Hematopoietic multipotent progenitor cell treated with erythropoietin and hydrocortisone succinate and interleukin-3 and kit ligand, for 17 days (in vitro differentiated cells): Measurements from ENCODE around the gene MRPL48.
"Not testable (repeated sequence)": the region's sequence is repeated elsewhere in the genome, so short reads cannot be mapped to it uniquely, and the experiment has no call there.

Experiments
- DNase-seq: peaks from one replicate; pipeline ENCODE4 v3.0.0-alpha.2; 2015; ENCODE audit warnings: low spot score

MRPL48 gene

GRCh38 chr11:73787643-73788558, at the start of gene MRPL48:
Gene MRPL48 (plus strand): TSS chr11:73787874. CDS start chr11:73787972, 98 bp downstream.
- DNase-seq = peak; percentile 85

DNA sequence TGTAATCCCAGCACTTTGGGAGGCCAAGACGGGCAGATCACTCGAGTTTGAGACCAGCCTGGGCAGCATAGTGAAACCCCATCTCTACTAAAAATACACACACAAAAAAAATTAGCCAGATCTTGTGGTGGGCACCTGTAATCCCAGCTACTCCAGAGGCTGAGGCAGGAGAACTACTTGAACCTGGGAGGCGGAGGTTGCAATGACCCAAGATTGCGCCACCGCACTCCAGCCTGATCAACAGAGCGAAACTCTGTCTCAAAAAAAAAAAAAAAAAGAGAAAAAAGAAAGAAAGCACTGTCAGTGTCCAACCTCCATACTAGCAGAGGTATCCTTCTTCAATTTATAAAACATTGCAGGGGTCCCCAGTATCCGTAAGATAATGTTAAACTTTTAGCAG, 44.6 kb upstream of the MRPL48 start:
- no peak for DNase-seq

DNA sequence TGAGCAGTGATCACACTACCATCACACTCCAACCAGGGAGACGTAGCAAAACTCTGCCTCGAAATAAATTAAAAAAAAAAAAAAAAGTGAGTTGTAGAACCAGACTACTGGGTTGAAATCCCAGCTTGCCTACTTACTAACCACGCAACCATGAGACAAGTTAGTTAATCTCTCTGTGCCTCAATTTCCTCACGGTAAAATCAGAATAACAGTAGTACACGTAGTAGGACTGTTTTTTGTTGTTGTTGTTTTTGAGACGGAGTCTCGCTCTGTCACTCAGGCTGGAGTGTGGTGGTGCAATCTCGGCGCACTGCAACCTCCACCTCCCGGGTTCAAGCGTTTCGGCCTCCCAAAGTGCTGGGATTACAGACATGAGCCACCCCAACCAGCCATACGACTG, 41.0 kb upstream of the MRPL48 start:
- no peak for DNase-seq

DNA sequence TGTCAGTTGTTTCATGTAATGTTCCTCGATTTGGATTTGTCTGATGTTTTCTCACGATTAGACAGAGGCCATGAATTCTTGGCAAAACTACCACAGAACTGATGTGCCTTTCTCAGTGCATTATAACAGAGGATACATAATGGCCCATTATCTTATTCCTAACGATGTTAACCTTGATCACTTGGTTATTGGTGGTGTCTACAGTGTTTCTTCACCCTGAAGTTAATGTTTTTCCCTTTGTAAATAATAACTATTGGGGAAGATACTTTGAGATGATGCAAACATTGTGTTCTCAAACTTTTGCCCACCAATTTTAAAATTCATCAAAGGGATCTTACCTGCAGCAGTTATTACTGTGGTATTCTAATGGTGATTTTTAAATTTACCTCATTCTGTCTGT, 39.9 kb upstream of the MRPL48 start:
- DNase-seq = no peak

DNA sequence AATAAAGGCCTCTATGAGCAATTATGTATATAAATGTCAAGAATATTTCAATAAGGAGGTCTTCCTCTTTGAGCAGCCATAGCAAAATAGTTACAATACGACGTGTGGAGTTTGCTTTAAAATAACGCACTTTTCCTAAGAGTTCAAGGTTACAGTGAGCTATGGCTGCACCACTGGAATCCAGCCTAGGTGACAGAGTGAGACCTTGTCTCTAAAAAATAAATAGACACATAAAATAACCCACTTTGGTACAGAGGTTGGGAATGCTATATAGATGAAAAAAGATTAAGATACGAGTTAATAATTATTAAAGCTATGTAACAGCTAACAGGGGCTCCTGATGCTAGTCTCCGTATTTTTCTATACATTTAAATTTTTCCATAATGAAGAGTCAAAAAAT, 39.4 kb upstream of the MRPL48 start:
- no peak for DNase-seq

GRCh38 chr11:73749118-73749517, 38.6 kb upstream of the MRPL48 start:
- no peak for DNase-seq

GRCh38 chr11:73750228-73750627, 37.4 kb upstream of the MRPL48 start:
- DNase-seq = no peak

GRCh38 chr11:73750862-73751261, 36.8 kb upstream of the MRPL48 start:
- DNase-seq = not testable (repeated sequence)

DNA sequence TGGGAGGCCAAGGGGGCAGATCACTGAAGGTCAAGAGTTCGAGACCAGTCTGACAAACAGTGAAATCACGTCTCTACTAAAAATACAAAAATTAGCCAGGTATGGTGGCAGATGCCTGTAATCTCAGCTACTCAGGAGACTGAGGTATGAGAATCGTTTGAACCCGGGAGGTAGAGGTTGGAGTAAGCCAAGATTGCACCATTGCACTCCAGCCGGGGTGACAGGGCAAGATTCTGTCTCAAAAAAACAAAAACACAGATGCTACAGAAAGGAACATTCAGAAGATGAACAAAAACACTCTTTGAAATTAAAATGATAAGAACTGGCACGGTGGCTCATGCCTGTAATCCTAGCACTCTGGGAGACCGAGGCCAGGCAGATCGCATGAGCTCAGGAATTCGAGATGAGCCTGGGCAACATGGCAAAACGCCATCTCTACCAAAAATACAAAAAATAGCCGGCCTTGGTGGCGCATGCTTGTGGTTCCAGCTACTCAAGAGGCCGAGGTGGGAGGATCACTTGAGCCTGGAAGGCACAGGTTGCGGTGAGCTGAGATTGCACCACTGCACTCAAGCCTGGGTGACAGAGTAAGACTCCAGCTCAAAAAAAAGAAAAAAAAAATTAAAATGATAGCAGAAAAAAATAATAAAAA, 35.3 kb upstream of the MRPL48 start:
- DNase-seq = no peak

DNA sequence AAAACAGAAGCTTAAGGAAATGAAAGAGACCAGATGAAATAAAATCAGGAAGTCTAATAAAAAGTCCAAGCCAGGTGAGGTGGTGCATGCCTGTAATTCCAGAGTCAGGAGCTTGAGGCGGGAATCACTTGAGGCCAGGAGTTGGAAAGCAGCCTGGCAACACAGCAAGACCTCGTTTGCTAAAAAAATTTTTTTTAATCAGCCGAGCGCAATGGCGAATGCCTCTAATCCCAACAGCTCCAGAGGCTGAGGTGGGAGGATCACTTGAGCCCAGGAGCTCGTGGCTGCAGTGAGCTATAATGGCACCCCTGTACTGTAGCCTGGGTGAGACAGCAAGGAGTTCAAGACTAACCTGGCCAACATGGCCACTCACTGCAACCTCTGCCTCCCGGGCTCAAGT, 34.8 kb upstream of the MRPL48 start:
- DNase-seq = no peak

- DNase-seq = no peak
Measured at GRCh38 chr11:73753938-73754337, 33.7 kb upstream of the MRPL48 start.

- no peak for DNase-seq
Measured at GRCh38 chr11:73755670-73756069, 32.0 kb upstream of the MRPL48 start.

GRCh38 chr11:73757598-73757997, 30.1 kb upstream of the MRPL48 start:
- DNase-seq = no peak

GRCh38 chr11:73758451-73758850, 29.2 kb upstream of the MRPL48 start:
- DNase-seq = no peak

DNA sequence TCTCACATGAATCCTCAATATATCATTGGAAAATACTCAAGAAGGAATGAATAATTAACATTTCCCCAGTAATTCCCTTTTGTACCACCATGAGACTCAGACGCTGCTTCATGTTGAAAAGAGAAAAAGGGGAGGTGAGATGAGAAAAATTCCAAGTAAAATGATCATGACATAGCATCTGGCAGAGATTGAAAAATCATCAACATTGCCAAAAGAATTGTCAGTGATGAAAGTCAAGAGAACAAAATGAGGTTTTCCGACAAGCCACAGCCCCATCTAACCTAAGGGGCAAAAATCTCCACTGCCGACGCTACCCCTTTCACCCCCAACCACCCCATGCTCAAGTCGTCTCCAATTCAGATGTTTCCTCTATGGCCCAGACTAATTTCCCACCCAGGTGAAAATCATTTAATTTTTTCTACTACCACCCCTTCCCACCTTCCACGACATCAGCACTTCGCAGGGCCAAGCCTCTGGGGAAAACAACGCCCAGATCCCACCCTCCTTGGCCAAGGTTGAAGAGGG, 28.0 kb upstream of the MRPL48 start:
- DNase-seq = no peak

- DNase-seq = peak; percentile 21
Measured at GRCh38 chr11:73760135-73760678, 27.5 kb upstream of the MRPL48 start.

GRCh38 chr11:73760679-73761402, 26.8 kb upstream of the MRPL48 start, which contains the start of gene RAB6A:
Gene RAB6A (minus strand): TSS chr11:73761074. CDS start chr11:73760635, 439 bp downstream.
- peak; percentile 100 for DNase-seq

DNA sequence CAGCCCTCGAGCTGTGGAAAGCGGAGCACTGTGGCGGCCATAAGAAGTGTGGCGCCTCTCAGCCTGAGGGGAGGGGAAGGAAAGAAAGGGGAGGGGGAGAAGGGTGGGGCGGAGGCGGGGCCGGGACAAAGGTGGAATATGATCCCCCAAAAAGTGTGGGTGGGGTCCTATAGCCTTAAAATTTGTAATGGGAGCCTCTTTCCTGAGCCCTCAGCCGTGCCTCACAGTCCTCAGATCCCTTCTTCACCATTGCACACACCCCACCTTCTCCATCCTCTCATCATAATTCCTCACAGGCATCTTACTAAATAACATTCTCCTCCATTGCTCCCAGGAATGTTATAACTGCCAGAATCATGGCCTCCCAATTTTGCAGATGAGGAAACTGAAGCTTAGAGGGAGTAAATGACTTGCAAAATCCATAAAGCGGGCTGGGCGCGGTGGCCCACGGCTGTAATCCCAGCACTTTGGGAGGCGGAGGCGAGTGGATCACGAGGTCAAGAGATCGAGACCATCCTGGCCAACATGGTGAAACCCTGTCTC, 26.2 kb upstream of the MRPL48 start:
- no peak for DNase-seq

- no peak for DNase-seq
Measured at GRCh38 chr11:73762732-73763131, 24.9 kb upstream of the MRPL48 start.

DNA sequence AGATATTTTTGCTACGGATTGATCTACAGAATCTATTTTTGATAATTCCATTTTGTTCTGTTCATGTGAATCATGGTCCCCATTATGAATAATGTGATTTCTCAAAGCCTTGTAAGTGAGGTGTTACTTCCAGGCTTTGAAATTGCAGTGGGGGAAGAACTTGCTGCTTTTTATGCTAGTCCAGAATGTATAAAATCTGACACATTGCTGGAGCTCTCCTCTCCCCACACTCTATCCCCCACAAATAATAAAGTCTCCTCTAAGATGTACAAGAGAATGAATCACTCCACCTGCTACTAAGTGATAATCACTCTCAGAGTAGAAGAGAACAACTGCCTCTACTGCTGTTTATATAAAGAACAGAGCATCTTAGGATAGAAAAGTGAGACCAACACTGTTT, 20.9 kb upstream of the MRPL48 start:
- DNase-seq = no peak

DNA sequence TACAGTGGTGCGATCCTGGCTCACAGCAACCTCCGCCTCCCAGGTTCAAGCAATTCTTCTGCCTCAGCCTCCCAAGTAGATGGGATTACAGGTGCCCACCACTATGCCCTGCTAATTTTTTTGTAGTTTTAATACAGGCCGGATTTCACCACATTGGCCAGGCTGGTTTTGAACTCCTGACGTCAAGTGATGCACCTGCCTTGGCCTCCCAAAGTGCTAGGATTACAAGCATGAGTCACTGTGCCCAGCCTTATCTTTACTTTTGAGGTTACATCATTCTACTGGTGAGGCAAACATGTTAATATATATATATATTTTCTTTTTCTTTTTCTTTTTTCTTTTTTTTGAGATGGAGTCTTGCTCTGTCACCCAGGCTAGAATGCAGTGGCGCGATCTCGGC, 16.9 kb upstream of the MRPL48 start:
- DNase-seq = not testable (repeated sequence)
